ENCODE data around the gene C4orf36.

DNA sequence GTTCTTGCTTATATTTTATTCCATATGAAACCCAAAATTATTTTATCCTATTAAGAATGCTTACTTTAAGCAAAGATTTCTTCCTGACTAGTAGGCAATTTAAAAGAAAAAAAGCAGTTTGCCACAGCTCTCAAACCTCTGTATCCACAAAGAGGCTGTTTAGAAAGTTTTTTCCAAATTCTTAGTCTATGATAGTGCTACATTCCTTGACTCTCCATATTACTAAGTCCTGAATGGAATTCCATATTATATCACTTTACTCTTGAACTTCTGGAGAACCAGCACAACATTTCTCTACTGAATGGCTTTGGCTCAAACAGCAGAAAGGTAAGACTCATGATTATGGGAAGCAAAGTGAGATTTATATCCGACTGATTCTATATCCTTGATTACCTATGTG lies 51.4 kb downstream of the C4orf36 start:
- TF ChIP-seq POLR2A (IDR thresholded peaks at IDR 0.05) (no peak), POLR2AphosphoS5 (IDR thresholded peaks at IDR 0.05) (no peak), EP300 (IDR thresholded peaks at IDR 0.05) (no peak)
- TF ChIP-seq, protein P1, sequence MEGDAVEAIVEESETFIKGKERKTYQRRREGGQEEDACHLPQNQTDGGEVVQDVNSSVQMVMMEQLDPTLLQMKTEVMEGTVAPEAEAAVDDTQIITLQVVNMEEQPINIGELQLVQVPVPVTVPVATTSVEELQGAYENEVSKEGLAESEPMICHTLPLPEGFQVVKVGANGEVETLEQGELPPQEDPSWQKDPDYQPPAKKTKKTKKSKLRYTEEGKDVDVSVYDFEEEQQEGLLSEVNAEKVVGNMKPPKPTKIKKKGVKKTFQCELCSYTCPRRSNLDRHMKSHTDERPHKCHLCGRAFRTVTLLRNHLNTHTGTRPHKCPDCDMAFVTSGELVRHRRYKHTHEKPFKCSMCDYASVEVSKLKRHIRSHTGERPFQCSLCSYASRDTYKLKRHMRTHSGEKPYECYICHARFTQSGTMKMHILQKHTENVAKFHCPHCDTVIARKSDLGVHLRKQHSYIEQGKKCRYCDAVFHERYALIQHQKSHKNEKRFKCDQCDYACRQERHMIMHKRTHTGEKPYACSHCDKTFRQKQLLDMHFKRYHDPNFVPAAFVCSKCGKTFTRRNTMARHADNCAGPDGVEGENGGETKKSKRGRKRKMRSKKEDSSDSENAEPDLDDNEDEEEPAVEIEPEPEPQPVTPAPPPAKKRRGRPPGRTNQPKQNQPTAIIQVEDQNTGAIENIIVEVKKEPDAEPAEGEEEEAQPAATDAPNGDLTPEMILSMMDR (IDR thresholded peaks at IDR 0.05) = no peak
